ENCODE measurements around the gene MAT2A. TPM values are rescaled to one million over a fixed set of nuclear protein-coding genes. Genes with fewer than 3 reads are reported as not detected.

MAT2A gene
- polyA plus RNA-seq, 3 donors: 340 to 430 (median 417) TPM

Other genes starting within 250 kb of the MAT2A start
- 100 to 1,000 TPM; 102 to 149 (median 137) TPM for gene TGOLN2, start 211.2 kb upstream of the MAT2A start, polyA plus RNA-seq (ENCODE audit: insufficient read length in 3 of 3)
- gene RETSAT, start 184.6 kb upstream of the MAT2A start, polyA plus RNA-seq (ENCODE audit: insufficient read length in 3 of 3): 10 to 100 TPM; 24.4 to 31.4 (median 26.0) TPM
- gene ELMOD3, start 184.4 kb upstream of the MAT2A start, polyA plus RNA-seq (ENCODE audit: insufficient read length in 3 of 3): 10 to 100 TPM; 22.5 to 38.0 (median 33.1) TPM
- 100 to 1,000 TPM; 113 to 146 (median 116) TPM for gene CAPG, start 128.8 kb upstream of the MAT2A start, polyA plus RNA-seq (ENCODE audit: insufficient read length in 3 of 3)
- 1 to 10 TPM in 2 of 3 donors, under 1 TPM in 1; 0.61 to 2.0 (median 1.1) TPM for gene SH2D6, start 120.5 kb upstream of the MAT2A start, polyA plus RNA-seq (ENCODE audit: insufficient read length in 3 of 3)
- gene GGCX, start 22.3 kb downstream of the MAT2A start, polyA plus RNA-seq (ENCODE audit: insufficient read length in 3 of 3): 10 to 100 TPM; 34.9 to 47.7 (median 47.2) TPM
- gene VAMP8, start 38.4 kb downstream of the MAT2A start, polyA plus RNA-seq (ENCODE audit: insufficient read length in 3 of 3): 100 to 1,000 TPM in 2 of 3 donors, 10 to 100 TPM in 1; 85.7 to 106 (median 103) TPM
- gene VAMP5, start 45.3 kb downstream of the MAT2A start, polyA plus RNA-seq (ENCODE audit: insufficient read length in 3 of 3): 10 to 100 TPM; 39.0 to 46.1 (median 44.5) TPM
- 100 to 1,000 TPM; 136 to 149 (median 144) TPM for gene RNF181, start 56.6 kb downstream of the MAT2A start, polyA plus RNA-seq (ENCODE audit: insufficient read length in 3 of 3)
- 10 to 100 TPM; 42.7 to 47.0 (median 44.7) TPM for gene TMEM150A, start 63.5 kb downstream of the MAT2A start, polyA plus RNA-seq (ENCODE audit: insufficient read length in 3 of 3)
- 10 to 100 TPM; 51.7 to 80.5 (median 77.9) TPM for gene C2orf68, start 72.9 kb downstream of the MAT2A start, polyA plus RNA-seq (ENCODE audit: insufficient read length in 3 of 3)
- gene USP39, start 77.0 kb downstream of the MAT2A start, polyA plus RNA-seq (ENCODE audit: insufficient read length in 3 of 3): 10 to 100 TPM; 66.7 to 79.1 (median 70.6) TPM
- under 1 TPM; 0.09 to 0.16 (median 0.15) TPM for gene SFTPB, start 129.0 kb downstream of the MAT2A start, polyA plus RNA-seq (ENCODE audit: insufficient read length in 3 of 3)
- gene GNLY, start 155.2 kb downstream of the MAT2A start, polyA plus RNA-seq (ENCODE audit: insufficient read length in 3 of 3): 1 to 10 TPM in 1 of 3 donors, under 1 TPM in 2; 0.19 to 1.8 (median 0.51) TPM
- gene ATOH8, start 214.8 kb downstream of the MAT2A start, polyA plus RNA-seq (ENCODE audit: insufficient read length in 3 of 3): 10 to 100 TPM; 13.0 to 17.6 (median 15.6) TPM